Erythroblast (primary cell): ENCODE results near the gene NDE1.

ENCODE experiments used
- DNase-seq, 2 experiments: peaks; one replicate each; lab custom pipeline; 2025; lab: John Stamatoyannopoulos, UW
- GATA1 ChIP-seq: IDR thresholded peaks from 2 replicates; pipeline ENCODE4 v1.6.1; 2011; ENCODE audit warnings: low read depth, mild to moderate bottlenecking, control low read depth, low read length, moderate library complexity
- POLR2A ChIP-seq: IDR thresholded peaks from 2 replicates; pipeline ENCODE4 v1.6.1; 2011; ENCODE audit warnings: mild to moderate bottlenecking, low read length

The NDE1 gene

GRCh38 chr16:15759070-15759469 is 109.0 kb downstream of the NDE1 start:
- TF ChIP-seq POLR2A (no peak), GATA1 (no peak)
- no peak for DNase-seq

DNA sequence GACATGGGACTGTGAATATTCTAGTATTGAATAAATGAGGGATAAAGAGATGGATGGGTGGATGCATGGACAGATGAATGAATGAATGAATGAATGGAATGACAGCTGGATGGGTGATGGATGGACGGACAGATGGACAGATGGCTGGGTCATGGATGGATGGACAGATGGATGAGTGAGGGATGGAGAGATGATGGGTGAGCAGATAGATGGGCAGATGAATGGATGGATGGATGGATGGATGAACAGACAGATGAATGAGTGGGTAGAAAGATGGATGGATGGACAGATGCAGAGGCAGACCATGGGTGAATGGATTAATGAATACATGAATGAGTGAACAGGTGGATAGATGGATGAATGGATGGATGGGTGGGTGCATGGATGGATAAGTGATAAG is 110.1 kb downstream of the NDE1 start:
- no peak for DNase-seq
- TF ChIP-seq GATA1: no peak

- no peak for DNase-seq
- TF ChIP-seq POLR2A: no peak
These were observed 114.1 kb downstream of the NDE1 start for GRCh38 chr16:15764112-15764511.

- DNase-seq: no peak
These were observed 115.1 kb downstream of the NDE1 start for GRCh38 chr16:15765116-15765515.

GRCh38 chr16:15765880-15766279 is 115.8 kb downstream of the NDE1 start:
- TF ChIP-seq POLR2A (no peak), GATA1 (no peak)
- DNase-seq: peak; percentile 51 to 67

More at GRCh38 chr16:15765116-15765515, 115.1 kb downstream of the NDE1 start:
- no peak for TF ChIP-seq POLR2A
- TF ChIP-seq GATA1: no peak

GRCh38 chr16:15766918-15767317 is 116.9 kb downstream of the NDE1 start:
- no peak for DNase-seq
- no peak for TF ChIP-seq POLR2A
- no peak for TF ChIP-seq GATA1

DNA sequence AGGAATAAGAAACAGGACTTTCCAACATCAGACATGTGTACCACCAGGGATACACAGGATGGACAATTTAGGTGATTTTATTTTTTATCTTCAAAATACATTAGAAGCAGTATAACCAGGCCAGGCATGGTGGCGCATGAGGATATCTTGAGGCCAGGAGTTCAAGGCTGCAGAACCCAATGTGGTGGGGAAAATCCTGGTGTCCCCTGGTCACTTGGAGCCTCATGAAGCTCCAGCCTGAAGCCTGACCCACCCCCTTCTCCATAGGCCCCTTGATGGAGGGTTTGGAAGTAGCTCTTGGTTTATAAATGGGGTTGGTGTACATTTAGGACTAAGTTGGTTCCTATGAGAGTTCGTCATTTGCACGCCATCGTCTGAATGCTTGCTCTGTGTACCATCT is 118.2 kb downstream of the NDE1 start:
- DNase-seq: no peak
- TF ChIP-seq GATA1 (no peak), POLR2A (no peak)

DNA sequence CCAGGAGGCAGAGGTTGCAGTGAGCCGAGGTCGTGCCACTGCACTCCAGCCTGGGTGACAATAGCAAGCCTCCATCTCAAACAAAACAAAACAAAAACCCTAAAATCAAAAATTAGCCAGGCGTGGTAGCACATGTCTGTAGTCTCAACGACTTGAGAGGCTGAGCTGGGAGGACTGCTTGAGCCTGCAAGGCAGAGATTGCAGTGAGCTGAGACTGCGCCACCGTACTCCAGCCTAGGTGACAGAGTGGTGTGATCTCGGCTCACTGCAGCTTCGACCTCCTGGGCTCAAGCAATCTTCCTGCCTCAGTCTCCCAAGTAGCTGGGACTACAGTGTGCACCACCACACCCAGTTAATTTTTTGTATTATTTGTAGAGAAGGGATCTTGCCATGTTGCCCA is 119.2 kb downstream of the NDE1 start:
- no peak for TF ChIP-seq POLR2A
- no peak for TF ChIP-seq GATA1
- DNase-seq: no peak

DNA sequence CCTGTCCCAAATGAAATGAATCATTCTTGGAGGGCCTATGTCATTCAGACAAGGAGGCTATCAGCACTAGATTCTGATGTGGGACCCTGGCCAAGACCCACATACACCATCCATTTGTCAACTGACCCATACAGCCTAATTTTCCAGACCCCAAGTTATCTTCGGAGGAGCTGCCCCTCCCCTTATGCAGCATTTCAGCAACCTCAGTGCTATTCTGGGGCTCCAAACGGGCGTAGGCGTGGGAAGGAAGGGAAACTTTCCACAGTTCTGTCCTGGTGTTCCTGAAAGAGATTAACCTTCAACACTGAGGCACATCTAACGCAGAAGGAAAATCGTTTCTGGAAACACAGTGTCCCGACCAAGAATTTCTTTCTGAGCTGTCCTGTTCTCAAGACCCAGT is 120.1 kb downstream of the NDE1 start:
- DNase-seq: no peak
- TF ChIP-seq POLR2A (no peak), GATA1 (no peak)

DNA sequence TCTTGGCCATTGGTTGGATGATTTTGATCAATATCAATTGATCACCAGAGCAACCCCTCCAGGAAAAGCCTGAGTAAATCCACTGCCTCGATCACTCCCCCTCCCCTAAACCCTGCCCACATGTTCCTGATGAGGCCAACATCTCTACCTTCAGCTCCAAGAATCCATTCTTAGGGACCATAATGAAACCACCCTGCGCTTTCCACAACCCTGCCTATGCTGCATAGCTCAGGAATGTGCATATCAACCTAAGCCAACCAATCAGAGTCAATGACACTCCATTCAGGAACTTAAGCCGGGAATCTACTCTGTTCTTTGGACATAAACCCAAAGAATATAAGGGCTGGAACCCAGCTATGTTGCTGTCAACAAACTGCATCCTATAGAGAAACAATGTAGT is 120.5 kb downstream of the NDE1 start:
- DNase-seq: no peak
- TF ChIP-seq POLR2A (no peak), GATA1 (no peak)

- no peak for DNase-seq
- TF ChIP-seq POLR2A (no peak), GATA1 (no peak)
These were observed 121.6 kb downstream of the NDE1 start for GRCh38 chr16:15771694-15772093.

DNA sequence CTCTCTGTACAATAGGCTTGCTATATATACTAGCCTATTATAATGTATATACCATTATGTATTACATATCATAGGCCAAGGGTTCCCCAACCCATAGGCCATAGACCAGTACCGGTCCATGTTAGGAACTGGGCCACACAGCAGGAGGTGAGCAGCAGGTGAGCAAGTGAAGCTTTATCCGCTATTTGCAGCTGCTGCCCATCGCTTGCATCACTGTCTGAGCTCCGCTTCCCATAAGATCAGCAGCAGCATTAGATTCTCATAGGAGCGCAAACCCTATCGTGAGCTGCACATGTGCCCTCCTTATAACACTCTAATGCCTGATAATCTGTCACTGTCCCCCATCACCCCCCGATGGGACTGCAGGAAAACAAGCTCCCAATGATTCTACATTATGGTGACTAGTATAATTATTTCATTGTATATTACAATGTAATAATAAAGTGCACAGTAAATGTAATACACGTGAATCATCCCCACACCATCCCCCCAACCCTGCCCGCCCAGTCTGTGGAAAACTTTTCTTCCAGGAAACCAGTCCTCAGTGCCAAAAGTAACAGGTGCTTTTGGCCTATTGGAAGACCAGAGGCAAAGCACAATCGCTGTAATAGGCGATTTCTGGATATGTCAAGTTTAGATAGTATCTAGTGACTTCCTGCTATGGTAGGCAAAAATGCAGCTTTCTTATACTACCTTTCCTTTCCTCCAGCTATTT is 122.7 kb downstream of the NDE1 start:
- DNase-seq: no peak
- TF ChIP-seq POLR2A (no peak), GATA1 (no peak)

DNA sequence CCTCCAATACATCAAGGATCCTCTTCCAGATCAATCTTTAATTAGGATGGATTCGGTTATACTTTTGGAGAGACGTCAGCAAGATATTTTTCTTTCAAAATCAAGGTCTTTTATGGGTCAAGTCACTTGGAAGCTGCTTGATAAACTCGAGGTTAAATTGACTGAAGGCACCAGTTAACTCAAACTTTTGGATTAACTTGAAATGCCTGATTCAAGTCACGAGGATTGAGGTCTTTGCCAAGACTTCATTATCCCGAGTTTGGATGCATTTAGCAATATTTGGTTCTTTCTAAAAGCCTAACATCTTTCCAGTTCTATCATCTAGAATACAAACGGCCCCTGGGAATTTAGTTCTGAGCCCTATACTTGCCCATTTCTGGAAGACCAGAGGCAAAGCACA is 123.9 kb downstream of the NDE1 start:
- DNase-seq: no peak
- TF ChIP-seq GATA1: no peak
- no peak for TF ChIP-seq POLR2A

DNA sequence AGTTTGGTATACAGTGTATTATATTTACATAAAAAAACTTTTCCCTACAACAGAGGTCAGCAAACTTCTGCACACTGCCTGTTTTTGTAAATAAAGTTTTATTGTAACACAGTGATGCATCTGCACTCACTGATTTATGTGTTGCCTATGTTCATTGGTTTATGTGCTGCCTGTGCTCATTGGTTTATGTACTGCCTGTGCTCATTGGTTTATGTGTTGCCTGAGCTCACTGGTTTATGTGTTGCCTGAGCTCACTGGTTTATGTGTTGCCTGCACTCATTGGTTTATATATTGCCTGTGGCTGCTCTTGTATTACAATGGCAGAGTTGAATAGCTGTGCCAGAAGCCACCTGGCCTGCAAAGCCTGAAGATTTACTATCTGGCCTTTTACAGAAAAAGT is 125.2 kb downstream of the NDE1 start:
- TF ChIP-seq POLR2A: no peak
- TF ChIP-seq GATA1: no peak
- DNase-seq: peak in 1 of 2 experiments; percentile 20

GRCh38 chr16:15775663-15776304 is 125.7 kb downstream of the NDE1 start:
- no peak for DNase-seq
- no peak for TF ChIP-seq POLR2A
- TF ChIP-seq GATA1: no peak
